Nephron (organoid): ENCODE results near the gene LCMT2.

Experiments used
- H3K27ac Mint-ChIP-seq, 3 experiments: 2 replicates each; pipeline ENCODE4 v1.8.0; 2020; ENCODE audit warnings: mixed read lengths in 3 of 3, mild to moderate bottlenecking in 2 of 3, moderate library complexity in 1 of 3
- H3K27me3 Mint-ChIP-seq: 2 replicates; pipeline ENCODE4 v1.8.0; 2021; ENCODE audit warnings: low read depth, mild to moderate bottlenecking, moderate library complexity, mixed read lengths
- H3K36me3 Mint-ChIP-seq: 2 replicates; pipeline ENCODE4 v1.8.0; 2020; ENCODE audit warnings: low read depth, mixed read lengths
- H3K4me1 Mint-ChIP-seq: 2 replicates; pipeline ENCODE4 v1.8.0; 2020; ENCODE audit warnings: mixed read lengths
- H3K4me3 Mint-ChIP-seq, 3 experiments: 2 replicates each; pipeline ENCODE4 v1.8.0; 2020; ENCODE audit warnings: mild to moderate bottlenecking in 3 of 3, mixed read lengths in 3 of 3, moderate library complexity in 2 of 3
- H3K9me3 Mint-ChIP-seq: 2 replicates; pipeline ENCODE4 v1.8.0; 2020; ENCODE audit warnings: mixed read lengths
- CTCF ChIP-seq, 3 experiments: fragments of 200-600 bp; sonication (generic); IDR thresholded peaks; one replicate each; pipeline ENCODE4 v1.5.0; 2021; ENCODE audit warnings: antibody characterized with exemption in 3 of 3; ENCODE audit not compliant: unreplicated experiment in 3 of 3

LCMT2 gene

GRCh38 chr15:43316971-43317346 lies 13.4 kb downstream of the LCMT2 start:
- Mint-ChIP-seq H3K27ac (no peak overlapping the region), H3K27me3 (peaks cover 29% of the 10 kb centered on the region), H3K9me3 (no peaks in the 10 kb centered on the region), H3K36me3 (no peaks in the 10 kb centered on the region), H3K4me3 (no peak overlapping the region), H3K4me1 (no peaks in the 10 kb centered on the region)
- TF ChIP-seq CTCF (IDR thresholded peaks at IDR 0.05; ENCODE audit: unreplicated experiment in 3 of 3), result no peak

GRCh38 chr15:43316016-43316970 lies 14.1 kb downstream of the LCMT2 start:
- H3K27ac Mint-ChIP-seq, result no peak overlapping the region
- H3K9me3 Mint-ChIP-seq, result no peaks in the 10 kb centered on the region
- peaks cover 24% of the 10 kb centered on the region for H3K27me3 Mint-ChIP-seq
- no peak for TF ChIP-seq CTCF (IDR thresholded peaks at IDR 0.05; ENCODE audit: unreplicated experiment in 3 of 3)
- H3K4me1 Mint-ChIP-seq, result no peaks in the 10 kb centered on the region
- H3K36me3 Mint-ChIP-seq, result no peaks in the 10 kb centered on the region
- H3K4me3 Mint-ChIP-seq, result no peak overlapping the region

GRCh38 chr15:43314171-43314570 lies 16.2 kb downstream of the LCMT2 start:
- no peak overlapping the region for H3K4me3 Mint-ChIP-seq
- H3K9me3 Mint-ChIP-seq, result no peaks in the 10 kb centered on the region
- no peaks in the 10 kb centered on the region for H3K4me1 Mint-ChIP-seq
- H3K36me3 Mint-ChIP-seq, result no peaks in the 10 kb centered on the region
- H3K27me3 Mint-ChIP-seq, result peaks cover 38% of the 10 kb centered on the region
- TF ChIP-seq CTCF (IDR thresholded peaks at IDR 0.05; ENCODE audit: unreplicated experiment in 3 of 3), result no peak
- no peak overlapping the region for H3K27ac Mint-ChIP-seq

- no peak overlapping the region for H3K4me3 Mint-ChIP-seq
- H3K27me3 Mint-ChIP-seq, result peaks cover 56% of the 10 kb centered on the region
- H3K9me3 Mint-ChIP-seq, result no peaks in the 10 kb centered on the region
- no peaks in the 10 kb centered on the region for H3K36me3 Mint-ChIP-seq
- no peaks in the 10 kb centered on the region for H3K4me1 Mint-ChIP-seq
- no peak overlapping the region for H3K27ac Mint-ChIP-seq
- TF ChIP-seq CTCF (IDR thresholded peaks at IDR 0.05; ENCODE audit: unreplicated experiment in 3 of 3), result no peak
Measured at GRCh38 chr15:43312378-43312777, 18.0 kb downstream of the LCMT2 start.

- Mint-ChIP-seq H3K27me3 (peaks cover 32% of the 10 kb centered on the region), H3K4me1 (no peaks in the 10 kb centered on the region), H3K9me3 (no peaks in the 10 kb centered on the region), H3K4me3 (no peak within 1 kb of the TSS), H3K27ac (no peak within 1 kb of the TSS), H3K36me3 (no peaks in the 10 kb centered on the region)
- no peak for TF ChIP-seq CTCF (IDR thresholded peaks at IDR 0.05; ENCODE audit: unreplicated experiment in 3 of 3)
Measured at GRCh38 chr15:43302205-43302817, 28.1 kb downstream of the LCMT2 start, which contains the start of gene TGM7. Gene TGM7, minus strand, starts transcription at chr15:43302255.
